HG03432 (cell line): Measurements from ENCODE around the gene CRYGD.
"Not testable (repeated sequence)": the region's sequence is repeated elsewhere in the genome, so short reads cannot be mapped to it uniquely, and the experiment has no call there.

Experiments used
- ATAC-seq: cut with Tn5 transposase; IDR thresholded peaks from one replicate; pipeline ENCODE4 v1.9.1; 2021; ENCODE audit warnings: mild to moderate bottlenecking, moderate library complexity; ENCODE audit not compliant: unreplicated experiment

Gene CRYGD

GRCh38 chr2:208130712-208131110 lies 6.4 kb upstream of the CRYGD start:
- ATAC-seq = no peak

- ATAC-seq = no peak
Measured at GRCh38 chr2:208129744-208130711, 5.7 kb upstream of the CRYGD start, which contains the start of gene CRYGC. Gene CRYGC, minus strand, starts transcription at chr2:208129828. Its CDS starts 36 bp downstream, at chr2:208129792.

GRCh38 chr2:208128136-208128535 lies 3.8 kb upstream of the CRYGD start:
- ATAC-seq = no peak

GRCh38 chr2:208127090-208127489 lies 2.8 kb upstream of the CRYGD start:
- no peak for ATAC-seq

- no peak for ATAC-seq
Measured at GRCh38 chr2:208125251-208125650, 927 bp upstream of the CRYGD start.

- ATAC-seq = no peak
Measured at GRCh38 chr2:208122248-208122647, 2.1 kb downstream of the CRYGD start.

- ATAC-seq = no peak
Measured at GRCh38 chr2:208118918-208119317, 5.4 kb downstream of the CRYGD start.

- not testable (repeated sequence) for ATAC-seq
Measured at GRCh38 chr2:208117390-208117789, 6.9 kb downstream of the CRYGD start.

- no peak for ATAC-seq
Measured at GRCh38 chr2:208112969-208113368, 11.4 kb downstream of the CRYGD start.

GRCh38 chr2:208112273-208112745 lies 12.0 kb downstream of the CRYGD start:
- not testable (repeated sequence) for ATAC-seq

- no peak for ATAC-seq
Measured at GRCh38 chr2:208103616-208104015, 20.7 kb downstream of the CRYGD start.

- ATAC-seq = no peak
Measured at GRCh38 chr2:208101716-208102631, 22.4 kb downstream of the CRYGD start.

GRCh38 chr2:208099682-208100470 lies 24.4 kb downstream of the CRYGD start:
- ATAC-seq = no peak

GRCh38 chr2:208098701-208099100 lies 25.6 kb downstream of the CRYGD start:
- not testable (repeated sequence) for ATAC-seq

- ATAC-seq = no peak
Measured at GRCh38 chr2:208098267-208098666, 26.1 kb downstream of the CRYGD start.

GRCh38 chr2:208097801-208098200 lies 26.5 kb downstream of the CRYGD start:
- no peak for ATAC-seq

GRCh38 chr2:208097313-208097712 lies 27.0 kb downstream of the CRYGD start:
- no peak for ATAC-seq

GRCh38 chr2:208096080-208096479 lies 28.2 kb downstream of the CRYGD start:
- ATAC-seq = no peak

- no peak for ATAC-seq
Measured at GRCh38 chr2:208093128-208093527, 31.2 kb downstream of the CRYGD start.

GRCh38 chr2:208092093-208092832 lies 32.1 kb downstream of the CRYGD start:
- ATAC-seq = no peak
